Measurements from ENCODE around the gene HIGD1A.

Gene HIGD1A

GRCh38 chr3:42838571-42838970, 34.3 kb upstream of the HIGD1A start:
- no peak overlapping the region for H3K4me3 ChIP-seq (ENCODE audit: low read length)
- TF ChIP-seq CTCF (conservative IDR thresholded peaks at IDR 0.05; ENCODE audit: low read length) = no peak
- DNase-seq (ENCODE audit: low read depth) = no peak

GRCh38 chr3:42836150-42837123, 32.1 kb upstream of the HIGD1A start:
- no peak overlapping the region for H3K4me3 ChIP-seq (ENCODE audit: low read length)
- no peak for DNase-seq (ENCODE audit: low read depth)
- TF ChIP-seq CTCF (conservative IDR thresholded peaks at IDR 0.05; ENCODE audit: low read length) = no peak

- peak; percentile 43 for DNase-seq (ENCODE audit: low read depth)
- no peak overlapping the region for H3K4me3 ChIP-seq (ENCODE audit: low read length)
These were observed 27.0 kb upstream of the HIGD1A start for GRCh38 chr3:42831321-42831713.

GRCh38 chr3:42830437-42831320, 26.4 kb upstream of the HIGD1A start:
- peak; percentile 48 for TF ChIP-seq CTCF (conservative IDR thresholded peaks at IDR 0.05; ENCODE audit: low read length)
- DNase-seq (ENCODE audit: low read depth) = peak; percentile 21
- H3K4me3 ChIP-seq (ENCODE audit: low read length) = no peak overlapping the region

More at GRCh38 chr3:42831321-42831713, 27.0 kb upstream of the HIGD1A start:
- TF ChIP-seq CTCF (conservative IDR thresholded peaks at IDR 0.05; ENCODE audit: low read length) = peak; percentile 63

- no peak for DNase-seq (ENCODE audit: low read depth)
- no peak for TF ChIP-seq CTCF (conservative IDR thresholded peaks at IDR 0.05; ENCODE audit: low read length)
- H3K4me3 ChIP-seq (ENCODE audit: low read length) = no peak overlapping the region
These were observed 25.5 kb upstream of the HIGD1A start for GRCh38 chr3:42829628-42830436.

GRCh38 chr3:42829083-42829627, 24.9 kb upstream of the HIGD1A start:
- DNase-seq (ENCODE audit: low read depth) = no peak
- no peak for TF ChIP-seq CTCF (conservative IDR thresholded peaks at IDR 0.05; ENCODE audit: low read length)
- H3K4me3 ChIP-seq (ENCODE audit: low read length) = no peak overlapping the region
